LNCaP clone FGC (cell line): ENCODE measurements around the gene EOLA2.
A peak's percentile ranks its signal among the peaks of the same experiment; 100 is the strongest.

Experiments used
- DNase-seq: peaks from one replicate; pipeline ENCODE4 v3.0.0-alpha.2; 2011; ENCODE audit warnings: low read depth
- H3K4me3 ChIP-seq: 2 replicates; pipeline ENCODE4 v1.5.1; 2011; ENCODE audit warnings: mild to moderate bottlenecking, low read depth, low read length, control low read depth
- TF ChIP-seq, protein P1 (sequence below): IDR thresholded peaks from 2 replicates; pipeline ENCODE4 v1.5.1; 2012; ENCODE audit warnings: mild to moderate bottlenecking; ENCODE audit not compliant: control insufficient read depth, insufficient read depth; ENCODE audit errors: extremely low read depth

The EOLA2 gene

DNA sequence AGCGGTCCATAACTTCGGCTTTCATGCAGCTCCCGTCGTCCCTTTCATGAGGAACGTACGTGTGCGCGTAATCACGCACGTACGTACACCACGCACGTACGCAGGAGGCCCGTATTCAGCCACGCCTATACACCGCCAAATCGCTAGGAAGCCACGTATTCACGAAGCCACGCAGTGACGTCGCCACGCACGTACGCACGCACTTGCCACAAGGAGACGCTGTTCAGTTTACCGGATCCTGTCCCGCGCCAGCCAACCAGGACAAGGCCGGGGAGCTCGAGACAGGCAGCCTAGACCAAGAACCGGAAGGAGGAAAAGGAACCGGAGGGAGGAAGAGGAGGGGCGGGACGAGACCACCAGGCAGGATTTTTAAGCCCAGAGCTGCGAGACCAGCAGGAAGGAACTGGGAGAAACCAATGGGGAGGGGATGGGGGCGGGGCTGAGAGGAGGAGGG, at the start of gene EOLA2:
EOLA2 (minus strand) TSS at position 65 of the 454 bp plus-strand sequence. CDS start 4,617 bp downstream, outside the sequence.
- TF ChIP-seq, protein P1, sequence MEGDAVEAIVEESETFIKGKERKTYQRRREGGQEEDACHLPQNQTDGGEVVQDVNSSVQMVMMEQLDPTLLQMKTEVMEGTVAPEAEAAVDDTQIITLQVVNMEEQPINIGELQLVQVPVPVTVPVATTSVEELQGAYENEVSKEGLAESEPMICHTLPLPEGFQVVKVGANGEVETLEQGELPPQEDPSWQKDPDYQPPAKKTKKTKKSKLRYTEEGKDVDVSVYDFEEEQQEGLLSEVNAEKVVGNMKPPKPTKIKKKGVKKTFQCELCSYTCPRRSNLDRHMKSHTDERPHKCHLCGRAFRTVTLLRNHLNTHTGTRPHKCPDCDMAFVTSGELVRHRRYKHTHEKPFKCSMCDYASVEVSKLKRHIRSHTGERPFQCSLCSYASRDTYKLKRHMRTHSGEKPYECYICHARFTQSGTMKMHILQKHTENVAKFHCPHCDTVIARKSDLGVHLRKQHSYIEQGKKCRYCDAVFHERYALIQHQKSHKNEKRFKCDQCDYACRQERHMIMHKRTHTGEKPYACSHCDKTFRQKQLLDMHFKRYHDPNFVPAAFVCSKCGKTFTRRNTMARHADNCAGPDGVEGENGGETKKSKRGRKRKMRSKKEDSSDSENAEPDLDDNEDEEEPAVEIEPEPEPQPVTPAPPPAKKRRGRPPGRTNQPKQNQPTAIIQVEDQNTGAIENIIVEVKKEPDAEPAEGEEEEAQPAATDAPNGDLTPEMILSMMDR, result peak; percentile 60

DNA sequence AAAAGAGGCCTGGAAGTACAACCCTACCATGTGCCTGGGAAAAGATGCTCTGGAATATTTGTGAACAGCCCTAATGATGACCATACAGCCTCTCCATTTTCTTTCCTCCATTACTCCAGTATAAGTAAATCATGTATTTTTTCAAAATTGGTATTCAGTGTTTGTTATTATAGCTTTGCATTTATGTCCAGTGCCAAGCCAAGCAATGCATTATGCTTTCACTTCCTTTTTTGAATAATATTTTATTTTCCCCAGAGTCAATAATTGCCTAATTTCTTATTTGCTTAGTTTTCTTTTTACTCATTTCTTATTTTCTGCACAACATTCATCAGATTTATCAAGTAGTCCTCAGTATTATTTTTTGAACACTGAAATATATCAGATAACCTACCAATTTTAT, 49.3 kb upstream of the EOLA2 start:
- TF ChIP-seq, protein P1, result no peak
- no peak overlapping the region for H3K4me3 ChIP-seq
- DNase-seq, result no peak

More for the DNA sequence above, at the start of gene EOLA2:
- DNase-seq, result peak; percentile 97
- H3K4me3 ChIP-seq, result peak within 1 kb of the TSS; percentile 87

DNA sequence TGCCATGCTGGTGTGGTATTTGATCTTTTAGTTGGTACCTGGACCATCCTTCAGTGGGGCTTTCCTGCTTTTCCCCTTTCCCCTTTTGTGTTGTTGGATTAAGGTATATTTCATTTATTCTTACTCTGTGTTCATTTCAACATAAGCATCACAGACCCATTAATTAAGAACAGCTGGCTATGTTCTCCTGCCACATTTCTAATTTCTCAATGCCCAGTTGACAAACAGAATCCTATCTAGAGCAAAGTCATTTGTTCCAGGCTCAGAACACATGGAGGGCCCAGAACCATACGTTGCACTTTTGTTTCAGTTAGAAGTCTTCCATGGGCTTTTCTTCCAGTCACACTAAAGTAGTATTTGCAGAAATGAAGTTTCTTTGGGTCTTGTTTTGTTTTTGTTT, 46.1 kb upstream of the EOLA2 start:
- DNase-seq, result no peak
- TF ChIP-seq, protein P1, result no peak
- H3K4me3 ChIP-seq, result no peak overlapping the region

DNA sequence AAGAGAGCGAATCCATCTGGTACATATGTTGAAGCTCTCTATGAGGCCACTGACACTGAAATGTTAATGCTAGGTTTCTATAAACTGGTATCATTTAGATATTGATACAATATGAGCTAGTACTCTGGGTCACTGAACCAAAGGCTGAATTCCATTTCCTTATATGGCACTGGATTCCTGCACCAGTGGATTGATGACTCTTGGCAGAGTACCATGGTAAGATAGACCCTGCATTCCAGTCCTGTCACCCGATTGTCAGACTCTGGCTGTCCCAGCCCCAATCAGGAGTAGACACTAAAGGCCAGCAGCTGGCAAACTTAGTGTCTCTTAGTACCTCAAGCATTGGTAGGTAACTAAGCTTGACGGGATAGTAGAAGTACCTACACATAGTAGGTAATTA, 44.0 kb upstream of the EOLA2 start:
- H3K4me3 ChIP-seq, result no peak overlapping the region
- DNase-seq, result no peak
- TF ChIP-seq, protein P1, result no peak

DNA sequence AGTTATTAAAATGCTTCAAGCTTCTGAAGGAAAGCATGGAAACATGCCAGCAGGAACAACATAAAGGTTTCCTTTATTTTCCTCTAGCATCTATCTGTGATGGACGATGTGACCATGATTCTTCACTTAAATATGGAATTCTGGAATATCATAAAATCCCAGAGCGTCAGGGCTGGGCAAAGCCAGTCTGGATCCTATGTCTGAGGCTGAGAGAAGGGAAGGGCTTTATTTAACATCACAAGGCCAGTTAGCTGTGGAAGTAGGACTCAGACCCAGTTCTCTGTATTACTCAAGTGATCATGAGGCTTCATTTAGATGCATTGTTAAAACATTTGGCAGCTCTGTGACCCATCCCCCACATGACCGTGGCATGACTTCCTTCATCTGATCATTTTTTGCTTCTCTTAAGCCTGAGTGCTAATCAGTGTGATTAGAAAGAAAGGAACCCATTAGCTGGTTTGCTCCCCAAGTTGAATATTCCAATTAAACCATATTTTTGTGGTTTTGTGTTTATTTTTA, 40.9 kb upstream of the EOLA2 start:
- no peak for DNase-seq
- TF ChIP-seq, protein P1, result no peak
- no peak overlapping the region for H3K4me3 ChIP-seq

DNA sequence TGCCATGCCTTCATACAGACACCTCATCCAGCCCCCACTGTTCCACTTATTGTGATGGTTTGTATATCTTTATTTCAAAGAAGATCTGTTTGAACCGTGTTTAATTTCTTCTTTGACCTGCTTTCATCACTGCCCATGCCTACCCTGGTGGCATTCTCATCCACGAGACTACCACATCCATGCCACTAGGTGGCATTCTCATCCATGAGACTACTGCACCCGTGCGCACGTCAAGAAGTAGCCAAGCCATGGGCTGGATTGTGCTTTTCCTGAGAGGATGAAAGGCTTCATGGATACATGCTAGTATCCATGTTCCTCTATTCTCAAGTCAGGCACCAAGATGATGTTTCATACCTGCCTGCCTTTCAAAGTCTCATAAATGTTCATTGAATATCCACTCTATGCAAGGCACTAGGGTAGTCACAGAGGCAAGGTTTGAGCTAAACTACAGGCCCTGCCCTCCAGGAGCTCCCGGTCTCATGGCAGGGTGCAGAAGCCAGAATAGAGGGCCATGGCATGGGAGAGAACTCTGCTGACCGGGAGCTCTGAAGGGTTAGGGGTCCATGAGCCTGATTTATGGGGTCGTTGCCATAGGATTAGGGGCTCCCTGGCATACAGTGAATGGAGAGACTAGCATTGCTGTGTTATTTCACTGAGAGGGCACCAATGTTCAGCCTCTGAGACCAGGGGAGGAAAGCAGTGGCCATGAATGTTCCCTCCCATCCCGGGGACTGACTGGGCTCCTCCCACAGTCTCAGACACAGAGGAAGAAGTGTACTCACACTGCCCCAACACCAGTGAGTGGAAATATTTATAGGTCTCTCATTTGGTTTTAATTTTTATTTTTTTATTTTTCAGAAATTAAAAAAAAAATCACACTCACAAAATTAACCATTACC, 24.8 kb upstream of the EOLA2 start:
- H3K4me3 ChIP-seq, result no peak overlapping the region
- TF ChIP-seq, protein P1, result peak; percentile 82
- DNase-seq, result peak; percentile 8
